ENCODE measurements around the gene RB1. TPM values are rescaled to one million over a fixed set of nuclear protein-coding genes. Genes with fewer than 3 reads are reported as not detected.
"Not testable (repeated sequence)": the region's sequence is repeated elsewhere in the genome, so short reads cannot be mapped to it uniquely, and the experiment has no call there.

RB1 gene
- total and polyA plus RNA-seq, 2 experiments from 2014 or later: 25.5 to 31.0 TPM

- TF ChIP-seq EZH2 (IDR thresholded peaks at IDR 0.05; ENCODE audit: insufficient read depth, poor library complexity, severe bottlenecking) (no peak), EZH2phosphoT487 (IDR thresholded peaks at IDR 0.05; ENCODE audit: insufficient read depth, low read depth) (no peak)
- Histone ChIP-seq H3K36me3 (ENCODE audit: low read depth) (peaks cover 3% of the 10 kb centered on the region; the same call in 1 of the 2 replicates), H3K4me1 (ENCODE audit: insufficient read depth) (no peaks in the 10 kb centered on the region), H3K9me3 (ENCODE audit: low read depth) (no peaks in the 10 kb centered on the region), H3K79me2 (ENCODE audit: insufficient read depth) (peaks cover 80% of the 10 kb centered on the region), H3K9ac (no peak overlapping the region), H3K27me3 (replicated peaks; ENCODE audit: insufficient read depth) (no peaks in the 10 kb centered on the region), H3K9me2 (ENCODE audit: insufficient read depth) (no peaks in the 10 kb centered on the region), H3F3A (ENCODE audit: insufficient read depth) (no peaks in the 10 kb centered on the region), H3K4me3 (no peak overlapping the region), H4K20me1 (ENCODE audit: insufficient read depth) (no peaks in the 10 kb centered on the region), H3K27ac (no peak overlapping the region), H3K4me2 (ENCODE audit: unreplicated experiment) (no peak overlapping the region), H2AFZ (no peak overlapping the region)
- WGBS, 2 experiments (ENCODE audit: low coverage in 1 of 2, low lambda C conversion rate in 2 of 2, missing lambda C conversion rate in 2 of 2): 76 to 84% methylated on average over 27 to 35 of the region's 35 CpGs
- no peak for DNase-seq
- in situ Hi-C loops (cut with MboI): no loop called here
Observed at GRCh38 chr13:48320891-48321510, 17.4 kb downstream of the RB1 start.

- H3K9me3 ChIP-seq (ENCODE audit: low read depth): no peaks in the 10 kb centered on the region
- in situ Hi-C loops (cut with MboI): no loop called here
Observed at GRCh38 chr13:48322294-48322693, 18.7 kb downstream of the RB1 start.

DNA sequence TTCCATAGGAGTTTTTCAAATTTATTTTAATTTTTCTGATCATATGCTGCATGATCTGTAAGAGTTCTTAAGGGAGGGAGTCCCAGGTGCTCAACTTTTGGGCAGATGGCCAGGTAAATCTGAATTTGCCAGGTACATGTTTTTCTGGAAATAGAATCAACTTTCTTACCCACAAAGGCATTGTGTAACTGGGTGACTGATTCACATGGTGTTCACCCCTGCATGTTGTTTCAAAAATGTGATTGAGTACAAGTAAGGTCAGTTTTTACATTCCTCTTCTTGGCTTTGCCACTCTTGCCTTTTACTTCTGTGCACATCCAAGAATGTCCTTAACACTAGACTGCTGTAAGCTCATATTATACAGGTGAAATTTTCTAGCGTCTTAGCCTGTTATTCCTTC, 30.4 kb downstream of the RB1 start:
- Histone ChIP-seq H3K79me2 (ENCODE audit: insufficient read depth) (peaks cover 68% of the 10 kb centered on the region), H3K27me3 (replicated peaks; ENCODE audit: insufficient read depth) (no peaks in the 10 kb centered on the region), H3F3A (ENCODE audit: insufficient read depth) (peaks cover 23% of the 10 kb centered on the region), H2AFZ (no peak overlapping the region), H3K36me3 (ENCODE audit: low read depth) (peaks cover 6% of the 10 kb centered on the region; the same call in 1 of the 2 replicates), H3K9me2 (ENCODE audit: insufficient read depth) (no peaks in the 10 kb centered on the region), H3K4me3 (no peak overlapping the region), H4K20me1 (ENCODE audit: insufficient read depth) (no peaks in the 10 kb centered on the region; the same call in 1 of the 2 replicates), H3K27ac (peak overlapping the region; percentile 36), H3K4me1 (ENCODE audit: insufficient read depth) (peaks cover 13% of the 10 kb centered on the region), H3K9me3 (ENCODE audit: low read depth) (no peaks in the 10 kb centered on the region), H3K4me2 (ENCODE audit: unreplicated experiment) (no peak overlapping the region), H3K9ac (no peak overlapping the region)
- WGBS, 2 experiments (ENCODE audit: low coverage in 1 of 2, low lambda C conversion rate in 2 of 2, missing lambda C conversion rate in 2 of 2): 52 to 67% methylated on average over 1 of the region's 1 CpG
- peak; percentile 76 for DNase-seq
- in situ Hi-C loops (cut with MboI): loop anchor here (10.0 kb wide), 1 partner anchor 251 kb away; no protein-coding TSS in a partner anchor
- TF ChIP-seq EZH2 (IDR thresholded peaks at IDR 0.05; ENCODE audit: insufficient read depth, poor library complexity, severe bottlenecking) (no peak), EZH2phosphoT487 (IDR thresholded peaks at IDR 0.05; ENCODE audit: insufficient read depth, low read depth) (no peak)

More at GRCh38 chr13:48322294-48322693, 18.7 kb downstream of the RB1 start:
- Histone ChIP-seq H4K20me1 (ENCODE audit: insufficient read depth) (no peaks in the 10 kb centered on the region), H3K4me1 (ENCODE audit: insufficient read depth) (no peaks in the 10 kb centered on the region), H3K79me2 (ENCODE audit: insufficient read depth) (peaks cover 81% of the 10 kb centered on the region), H3F3A (ENCODE audit: insufficient read depth) (no peaks in the 10 kb centered on the region), H3K36me3 (ENCODE audit: low read depth) (peaks cover 4% of the 10 kb centered on the region; the same call in 1 of the 2 replicates), H3K4me3 (no peak overlapping the region), H2AFZ (no peak overlapping the region), H3K9ac (no peak overlapping the region), H3K4me2 (ENCODE audit: unreplicated experiment) (no peak overlapping the region), H3K9me2 (ENCODE audit: insufficient read depth) (no peaks in the 10 kb centered on the region), H3K27ac (no peak overlapping the region), H3K27me3 (replicated peaks; ENCODE audit: insufficient read depth) (no peaks in the 10 kb centered on the region)
- no peak for TF ChIP-seq EZH2 (IDR thresholded peaks at IDR 0.05; ENCODE audit: insufficient read depth, poor library complexity, severe bottlenecking)
- TF ChIP-seq EZH2phosphoT487 (IDR thresholded peaks at IDR 0.05; ENCODE audit: insufficient read depth, low read depth): no peak
- DNase-seq: no peak

DNA sequence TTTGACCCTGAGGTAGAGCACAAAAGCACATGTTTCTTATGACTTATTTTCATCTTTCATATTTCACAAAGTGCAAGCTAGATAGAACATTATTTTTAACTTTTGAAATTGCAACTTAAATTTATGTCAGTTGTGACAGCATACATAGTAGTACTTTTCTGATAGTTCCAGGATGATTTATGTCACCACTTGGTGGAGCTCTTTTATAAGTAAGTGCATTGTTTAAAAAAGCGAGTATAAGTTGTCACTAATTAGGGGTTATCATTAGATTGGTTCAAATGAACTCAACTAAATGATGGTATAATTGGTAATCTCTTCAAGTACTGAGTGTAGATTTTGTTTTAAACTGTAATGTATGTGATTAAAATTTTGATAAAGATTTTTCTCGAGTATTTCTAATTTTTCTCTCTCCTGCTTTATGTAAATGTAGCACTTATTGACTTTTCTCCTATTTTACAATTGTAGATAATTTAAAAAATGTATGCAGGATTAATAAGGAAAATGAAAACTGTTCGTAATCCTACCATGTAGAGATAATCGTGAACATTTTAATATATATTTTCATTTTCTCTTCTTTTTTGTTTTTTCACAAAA, 31.1 kb downstream of the RB1 start:
- Histone ChIP-seq H3K27me3 (replicated peaks; ENCODE audit: insufficient read depth) (no peaks in the 10 kb centered on the region), H3K27ac (peak overlapping the region; percentile 36), H3K36me3 (ENCODE audit: low read depth) (peaks cover 5% of the 10 kb centered on the region; the same call in 1 of the 2 replicates), H4K20me1 (ENCODE audit: insufficient read depth) (no peaks in the 10 kb centered on the region; the same call in 1 of the 2 replicates), H3K4me3 (no peak overlapping the region), H3K4me2 (ENCODE audit: unreplicated experiment) (no peak overlapping the region), H3K9ac (no peak overlapping the region), H3K79me2 (ENCODE audit: insufficient read depth) (peaks cover 73% of the 10 kb centered on the region), H3F3A (ENCODE audit: insufficient read depth) (peaks cover 23% of the 10 kb centered on the region), H3K9me3 (ENCODE audit: low read depth) (no peaks in the 10 kb centered on the region), H3K9me2 (ENCODE audit: insufficient read depth) (no peaks in the 10 kb centered on the region), H3K4me1 (ENCODE audit: insufficient read depth) (peaks cover 13% of the 10 kb centered on the region), H2AFZ (no peak overlapping the region)
- in situ Hi-C loops (cut with MboI): loop anchor here (10.0 kb wide), 1 partner anchor 250 kb away; no protein-coding TSS in a partner anchor
- 85 to 89% methylated on average over 4 of the region's 4 CpGs for WGBS, 2 experiments (ENCODE audit: low coverage in 1 of 2, low lambda C conversion rate in 2 of 2, missing lambda C conversion rate in 2 of 2)
- peak; percentile 59 for DNase-seq
- TF ChIP-seq EZH2 (IDR thresholded peaks at IDR 0.05; ENCODE audit: insufficient read depth, poor library complexity, severe bottlenecking): no peak
- TF ChIP-seq EZH2phosphoT487 (IDR thresholded peaks at IDR 0.05; ENCODE audit: insufficient read depth, low read depth): no peak

- not testable (repeated sequence) for H3K27me3 ChIP-seq (replicated peaks; ENCODE audit: insufficient read depth); H3K4me1 ChIP-seq (ENCODE audit: insufficient read depth); H3K9ac ChIP-seq; H4K20me1 ChIP-seq (ENCODE audit: insufficient read depth); H3K4me3 ChIP-seq; H3K9me2 ChIP-seq (ENCODE audit: insufficient read depth); H3K4me2 ChIP-seq (ENCODE audit: unreplicated experiment); H3K27ac ChIP-seq; H3K9me3 ChIP-seq (ENCODE audit: low read depth); H2AFZ ChIP-seq; DNase-seq; H3F3A ChIP-seq (ENCODE audit: insufficient read depth)
- WGBS, 2 experiments (ENCODE audit: low coverage in 1 of 2, low lambda C conversion rate in 2 of 2, missing lambda C conversion rate in 2 of 2): 96 to 99% methylated on average over 10 to 11 of the region's 11 CpGs
- in situ Hi-C loops (cut with MboI): loop anchor here (10.0 kb wide), 1 partner anchor 246 kb away; no protein-coding TSS in a partner anchor
- Histone ChIP-seq H3K36me3 (ENCODE audit: low read depth) (peaks cover 13% of the 10 kb centered on the region), H3K79me2 (ENCODE audit: insufficient read depth) (peaks cover 81% of the 10 kb centered on the region)
Observed at GRCh38 chr13:48339198-48339597, 35.6 kb downstream of the RB1 start.
